Measurements from ENCODE around the gene SUFU. TPM values are rescaled to one million over a fixed set of nuclear protein-coding genes. Genes with fewer than 3 reads are reported as not detected.

Gene SUFU
- total and polyA plus RNA-seq, 2 experiments from 2014 or later = 10.9 to 18.2 TPM

DNA sequence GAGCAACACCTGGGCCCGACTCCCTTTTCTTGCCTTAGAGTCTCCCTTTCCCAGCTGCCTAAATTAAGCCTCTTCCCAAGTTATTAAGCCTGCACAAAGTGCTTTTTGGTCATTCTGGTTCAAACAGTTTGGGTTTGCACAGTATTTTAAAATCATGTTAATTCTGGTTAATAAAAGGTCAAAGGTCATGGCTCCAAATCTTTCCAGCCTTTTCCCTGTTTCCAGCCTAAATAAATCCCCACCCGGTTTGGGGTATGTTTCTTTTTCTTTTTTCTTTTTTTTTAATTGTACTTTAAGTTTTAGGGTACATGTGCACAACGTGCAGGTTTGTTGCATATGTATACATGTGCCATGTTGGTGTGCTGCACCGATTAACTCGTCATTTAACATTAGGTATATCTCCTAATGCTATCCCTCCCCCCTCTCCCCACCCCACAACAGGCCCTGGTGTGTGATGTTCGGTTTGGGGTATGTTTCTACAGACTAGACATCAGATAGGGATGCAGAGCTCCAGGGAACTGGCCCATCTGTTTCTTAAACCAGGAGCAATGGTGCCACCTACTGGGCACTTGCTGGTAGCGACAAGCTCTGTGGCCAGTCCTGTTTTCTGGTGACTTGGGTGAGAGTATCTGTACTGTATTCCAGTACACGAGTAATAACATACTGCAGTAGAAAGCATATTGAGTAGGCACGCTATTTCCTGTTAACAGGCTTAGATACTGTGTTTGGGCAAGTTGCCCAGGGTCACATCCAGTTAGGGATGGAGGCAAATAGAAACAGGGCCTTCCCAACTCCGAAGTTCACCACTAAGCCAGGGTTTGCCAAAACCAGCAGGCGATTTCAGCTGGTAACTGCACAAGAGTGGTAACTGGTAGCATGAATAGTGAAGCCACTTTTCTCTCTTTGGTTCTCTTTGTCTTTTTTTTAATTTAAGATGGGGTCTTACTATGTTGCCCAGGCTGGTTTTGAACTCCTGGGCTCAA, 80.0 kb downstream of the SUFU start:
- 46% methylated on average over 11 of the region's 11 CpGs for WGBS (ENCODE audit: low lambda C conversion rate, missing lambda C conversion rate)
- H3K4me2 ChIP-seq = no peak overlapping the region
- H3K27ac ChIP-seq = no peak overlapping the region
- H3K36me3 ChIP-seq (replicated peaks; ENCODE audit: insufficient read depth, low read depth) = no peaks in the 10 kb centered on the region
- no peaks in the 10 kb centered on the region for H3K9me3 ChIP-seq (ENCODE audit: low read depth)
- H3K79me2 ChIP-seq = peaks cover 56% of the 10 kb centered on the region
- H3K4me3 ChIP-seq = no peak overlapping the region
- no peaks in the 10 kb centered on the region for H3K27me3 ChIP-seq
- no peak for TF ChIP-seq EZH2phosphoT487 (IDR thresholded peaks at IDR 0.05; ENCODE audit: low read depth, severe bottlenecking, unreplicated experiment)
- TF ChIP-seq, protein P1, sequence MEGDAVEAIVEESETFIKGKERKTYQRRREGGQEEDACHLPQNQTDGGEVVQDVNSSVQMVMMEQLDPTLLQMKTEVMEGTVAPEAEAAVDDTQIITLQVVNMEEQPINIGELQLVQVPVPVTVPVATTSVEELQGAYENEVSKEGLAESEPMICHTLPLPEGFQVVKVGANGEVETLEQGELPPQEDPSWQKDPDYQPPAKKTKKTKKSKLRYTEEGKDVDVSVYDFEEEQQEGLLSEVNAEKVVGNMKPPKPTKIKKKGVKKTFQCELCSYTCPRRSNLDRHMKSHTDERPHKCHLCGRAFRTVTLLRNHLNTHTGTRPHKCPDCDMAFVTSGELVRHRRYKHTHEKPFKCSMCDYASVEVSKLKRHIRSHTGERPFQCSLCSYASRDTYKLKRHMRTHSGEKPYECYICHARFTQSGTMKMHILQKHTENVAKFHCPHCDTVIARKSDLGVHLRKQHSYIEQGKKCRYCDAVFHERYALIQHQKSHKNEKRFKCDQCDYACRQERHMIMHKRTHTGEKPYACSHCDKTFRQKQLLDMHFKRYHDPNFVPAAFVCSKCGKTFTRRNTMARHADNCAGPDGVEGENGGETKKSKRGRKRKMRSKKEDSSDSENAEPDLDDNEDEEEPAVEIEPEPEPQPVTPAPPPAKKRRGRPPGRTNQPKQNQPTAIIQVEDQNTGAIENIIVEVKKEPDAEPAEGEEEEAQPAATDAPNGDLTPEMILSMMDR (IDR thresholded peaks at IDR 0.05; ENCODE audit: poor library complexity) = peak; percentile 93
- H2AFZ ChIP-seq = no peak overlapping the region
- DNase-seq (ENCODE audit: low spot score) = peak; percentile 94
- no peaks in the 10 kb centered on the region for H3K9me2 ChIP-seq (replicated peaks; ENCODE audit: insufficient read depth)
- H4K20me1 ChIP-seq (ENCODE audit: insufficient read depth, poor library complexity, severe bottlenecking) = peaks cover 4% of the 10 kb centered on the region
- H3K4me1 ChIP-seq (ENCODE audit: insufficient read depth) = peaks cover 6% of the 10 kb centered on the region

DNA sequence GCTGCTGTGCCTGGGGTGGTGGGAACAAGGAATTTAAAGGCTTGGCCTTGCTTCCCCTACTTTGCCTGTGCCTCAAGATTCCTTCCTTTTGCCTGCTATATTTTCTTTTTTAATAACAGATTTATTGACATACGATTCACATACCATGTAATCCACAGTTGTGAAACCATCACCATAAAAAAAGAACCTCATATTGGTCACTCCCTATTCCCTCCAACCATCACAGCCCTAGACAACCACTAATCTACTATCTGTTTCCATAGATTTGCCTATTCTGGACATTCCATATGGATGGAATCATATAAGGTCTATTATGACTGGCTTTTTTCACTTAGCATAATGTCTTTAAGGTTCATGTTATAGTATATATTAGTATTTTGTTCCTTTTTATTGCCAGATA, 81.3 kb downstream of the SUFU start:
- TF ChIP-seq EZH2 (IDR thresholded peaks at IDR 0.05; ENCODE audit: borderline replicate concordance) (no peak), EZH2phosphoT487 (IDR thresholded peaks at IDR 0.05; ENCODE audit: low read depth, severe bottlenecking, unreplicated experiment) (no peak)
- no peaks in the 10 kb centered on the region for H3K9me2 ChIP-seq (replicated peaks; ENCODE audit: insufficient read depth)
- no peaks in the 10 kb centered on the region for H3K27me3 ChIP-seq
- H3K36me3 ChIP-seq (replicated peaks; ENCODE audit: insufficient read depth, low read depth) = no peaks in the 10 kb centered on the region
- H3K4me1 ChIP-seq (ENCODE audit: insufficient read depth) = no peaks in the 10 kb centered on the region
- no peak overlapping the region for H3K4me3 ChIP-seq
- H4K20me1 ChIP-seq (ENCODE audit: insufficient read depth, poor library complexity, severe bottlenecking) = peaks cover 4% of the 10 kb centered on the region
- WGBS (ENCODE audit: low lambda C conversion rate, missing lambda C conversion rate) = 86% methylated on average over 1 of the region's 1 CpG
- no peak for DNase-seq (ENCODE audit: low spot score)
- H3K4me2 ChIP-seq = no peak overlapping the region
- H3K79me2 ChIP-seq = peaks cover 44% of the 10 kb centered on the region
- H2AFZ ChIP-seq = no peak overlapping the region
- H3K9me3 ChIP-seq (ENCODE audit: low read depth) = no peaks in the 10 kb centered on the region
- H3K27ac ChIP-seq = no peak overlapping the region

DNA sequence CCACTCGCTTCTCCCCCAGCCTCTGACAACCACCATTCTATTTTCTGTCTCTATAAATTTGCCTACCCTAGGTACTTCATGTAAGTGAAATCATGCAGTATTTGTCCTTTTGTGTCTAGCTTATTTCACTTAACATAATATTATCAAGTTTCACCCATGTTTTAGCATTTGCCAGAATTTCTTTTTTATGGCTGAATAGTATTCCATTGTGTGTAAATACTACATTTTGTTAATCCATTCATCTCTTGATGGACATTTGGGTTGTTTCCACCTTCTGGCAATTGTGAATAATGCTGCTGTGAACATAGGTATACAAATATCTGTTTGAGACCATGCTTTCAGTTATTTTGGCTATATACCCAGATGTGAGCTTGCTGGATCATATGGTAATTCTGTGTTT, 83.1 kb downstream of the SUFU start:
- H3K79me2 ChIP-seq = peaks cover 46% of the 10 kb centered on the region
- 100% methylated on average over 1 of the region's 1 CpG for WGBS (ENCODE audit: low lambda C conversion rate, missing lambda C conversion rate)
- TF ChIP-seq EZH2phosphoT487 (IDR thresholded peaks at IDR 0.05; ENCODE audit: low read depth, severe bottlenecking, unreplicated experiment) (no peak), EZH2 (IDR thresholded peaks at IDR 0.05; ENCODE audit: borderline replicate concordance) (no peak)
- TF ChIP-seq, protein P1 (IDR thresholded peaks at IDR 0.05; ENCODE audit: poor library complexity) = no peak

DNA sequence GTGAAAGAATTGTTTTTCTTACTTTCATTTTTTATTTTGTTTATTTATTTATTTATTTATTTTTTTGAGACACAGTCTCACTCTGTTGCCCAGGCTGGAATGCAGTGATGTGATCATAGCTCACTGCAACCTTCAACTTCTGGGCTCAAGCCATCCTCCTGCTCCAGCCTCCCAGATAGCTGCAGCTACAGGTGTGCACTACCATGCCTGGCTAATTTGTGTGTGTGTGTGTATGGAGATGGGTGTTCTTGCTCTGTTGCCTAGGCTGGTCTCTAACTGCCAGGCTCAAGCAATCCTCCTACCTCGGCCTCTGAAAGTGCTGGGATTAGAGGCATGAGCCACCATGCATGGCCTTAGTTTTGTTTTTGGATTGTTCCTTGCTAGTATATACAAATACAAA, 85.1 kb downstream of the SUFU start:
- no peaks in the 10 kb centered on the region for H4K20me1 ChIP-seq (ENCODE audit: insufficient read depth, poor library complexity, severe bottlenecking)

More for the DNA sequence above, 83.1 kb downstream of the SUFU start:
- Histone ChIP-seq H2AFZ (no peak overlapping the region), H3K27ac (no peak overlapping the region), H3K4me3 (no peak overlapping the region), H4K20me1 (ENCODE audit: insufficient read depth, poor library complexity, severe bottlenecking) (peaks cover 4% of the 10 kb centered on the region), H3K27me3 (no peaks in the 10 kb centered on the region), H3K4me1 (ENCODE audit: insufficient read depth) (no peaks in the 10 kb centered on the region), H3K36me3 (replicated peaks; ENCODE audit: insufficient read depth, low read depth) (no peaks in the 10 kb centered on the region), H3K9me3 (ENCODE audit: low read depth) (no peaks in the 10 kb centered on the region), H3K4me2 (no peak overlapping the region), H3K9me2 (replicated peaks; ENCODE audit: insufficient read depth) (no peaks in the 10 kb centered on the region)
- no peak for DNase-seq (ENCODE audit: low spot score)

More for the DNA sequence above, 85.1 kb downstream of the SUFU start:
- WGBS (ENCODE audit: low lambda C conversion rate, missing lambda C conversion rate) = 85% methylated on average over 1 of the region's 1 CpG
- peaks cover 46% of the 10 kb centered on the region for H3K79me2 ChIP-seq
- H3K27me3 ChIP-seq = no peaks in the 10 kb centered on the region
- no peak overlapping the region for H2AFZ ChIP-seq
- no peak overlapping the region for H3K4me2 ChIP-seq
- no peaks in the 10 kb centered on the region for H3K4me1 ChIP-seq (ENCODE audit: insufficient read depth)
- no peak for DNase-seq (ENCODE audit: low spot score)
- H3K9me2 ChIP-seq (replicated peaks; ENCODE audit: insufficient read depth) = no peaks in the 10 kb centered on the region
- TF ChIP-seq, protein P1 (IDR thresholded peaks at IDR 0.05; ENCODE audit: poor library complexity) = no peak
- no peak for TF ChIP-seq EZH2phosphoT487 (IDR thresholded peaks at IDR 0.05; ENCODE audit: low read depth, severe bottlenecking, unreplicated experiment)
- no peak for TF ChIP-seq EZH2 (IDR thresholded peaks at IDR 0.05; ENCODE audit: borderline replicate concordance)
- H3K36me3 ChIP-seq (replicated peaks; ENCODE audit: insufficient read depth, low read depth) = no peaks in the 10 kb centered on the region
- H3K9me3 ChIP-seq (ENCODE audit: low read depth) = no peaks in the 10 kb centered on the region
- no peak overlapping the region for H3K27ac ChIP-seq
- no peak overlapping the region for H3K4me3 ChIP-seq
